Measurements from ENCODE around the gene APMAP.

Gene APMAP

GRCh38 chr20:25023356-25023755 is 30.8 kb upstream of the APMAP start:
- no peak for DNase-seq

- no peak for DNase-seq
These were observed 30.1 kb upstream of the APMAP start for GRCh38 chr20:25022680-25023079.

- DNase-seq: no peak
These were observed 28.8 kb upstream of the APMAP start for GRCh38 chr20:25021336-25021735.

GRCh38 chr20:25020901-25021301 is 28.4 kb upstream of the APMAP start:
- no peak for DNase-seq

GRCh38 chr20:25020345-25020744 is 27.8 kb upstream of the APMAP start:
- no peak for DNase-seq

GRCh38 chr20:25019381-25020155 is 27.0 kb upstream of the APMAP start:
- no peak for DNase-seq

- no peak for DNase-seq
These were observed 26.3 kb upstream of the APMAP start for GRCh38 chr20:25018841-25019240.

GRCh38 chr20:25018425-25018824 is 25.9 kb upstream of the APMAP start:
- DNase-seq: no peak

GRCh38 chr20:25017257-25017803 is 24.8 kb upstream of the APMAP start:
- DNase-seq: no peak

GRCh38 chr20:25016471-25016870 is 23.9 kb upstream of the APMAP start:
- no peak for DNase-seq

GRCh38 chr20:25015986-25016385 is 23.4 kb upstream of the APMAP start:
- DNase-seq: no peak

- DNase-seq: no peak
These were observed 22.3 kb upstream of the APMAP start for GRCh38 chr20:25014816-25015215.

- DNase-seq: no peak
These were observed 21.2 kb upstream of the APMAP start for GRCh38 chr20:25013478-25014380.

GRCh38 chr20:25012616-25013189 is 20.2 kb upstream of the APMAP start:
- DNase-seq: no peak

- no peak for DNase-seq
These were observed 19.3 kb upstream of the APMAP start for GRCh38 chr20:25011831-25012241.

- DNase-seq: no peak
These were observed 18.7 kb upstream of the APMAP start for GRCh38 chr20:25011261-25011660.

GRCh38 chr20:25009218-25010145 is 16.9 kb upstream of the APMAP start:
- DNase-seq: no peak

- DNase-seq: no peak
These were observed 16.1 kb upstream of the APMAP start for GRCh38 chr20:25008388-25009217.

- DNase-seq: no peak
These were observed 15.1 kb upstream of the APMAP start for GRCh38 chr20:25007491-25008305.

GRCh38 chr20:25006431-25007167 is 14.0 kb upstream of the APMAP start:
- DNase-seq: no peak

All from NCI-H1694 (cell line).